ENCODE measurements around the gene GNA14. TPM values are rescaled to one million over a fixed set of nuclear protein-coding genes. Genes with fewer than 3 reads are reported as not detected.

Gene GNA14
- polyA plus RNA-seq, 2 of the 4 experiments (the other 2 are of a cell fraction): 0.04 to 0.06 TPM

GRCh38 chr9:77511525-77511924, 136.6 kb downstream of the GNA14 start:
- Histone ChIP-seq H3K27ac (no peak overlapping the region), H3K4me3 (no peak overlapping the region), H3K9me3 (no peaks in the 10 kb centered on the region), H3K4me1 (peaks cover 26% of the 10 kb centered on the region), H3K4me2 (no peak overlapping the region)
- ChIA-PET CTCF (interaction anchor here (2.6 kb wide), 1 partner anchor 54 kb away, joined by 10 read pairs; no protein-coding TSS in a partner anchor), POLR2A (no interaction called here)
- 86% methylated on average over 3 of the region's 3 CpGs for WGBS (ENCODE audit: missing lambda C conversion rate)
- no peak for TF ChIP-seq BHLHE40 (IDR thresholded peaks at IDR 0.05; ENCODE audit: low read depth, low read length)
- TF ChIP-seq, protein P1, sequence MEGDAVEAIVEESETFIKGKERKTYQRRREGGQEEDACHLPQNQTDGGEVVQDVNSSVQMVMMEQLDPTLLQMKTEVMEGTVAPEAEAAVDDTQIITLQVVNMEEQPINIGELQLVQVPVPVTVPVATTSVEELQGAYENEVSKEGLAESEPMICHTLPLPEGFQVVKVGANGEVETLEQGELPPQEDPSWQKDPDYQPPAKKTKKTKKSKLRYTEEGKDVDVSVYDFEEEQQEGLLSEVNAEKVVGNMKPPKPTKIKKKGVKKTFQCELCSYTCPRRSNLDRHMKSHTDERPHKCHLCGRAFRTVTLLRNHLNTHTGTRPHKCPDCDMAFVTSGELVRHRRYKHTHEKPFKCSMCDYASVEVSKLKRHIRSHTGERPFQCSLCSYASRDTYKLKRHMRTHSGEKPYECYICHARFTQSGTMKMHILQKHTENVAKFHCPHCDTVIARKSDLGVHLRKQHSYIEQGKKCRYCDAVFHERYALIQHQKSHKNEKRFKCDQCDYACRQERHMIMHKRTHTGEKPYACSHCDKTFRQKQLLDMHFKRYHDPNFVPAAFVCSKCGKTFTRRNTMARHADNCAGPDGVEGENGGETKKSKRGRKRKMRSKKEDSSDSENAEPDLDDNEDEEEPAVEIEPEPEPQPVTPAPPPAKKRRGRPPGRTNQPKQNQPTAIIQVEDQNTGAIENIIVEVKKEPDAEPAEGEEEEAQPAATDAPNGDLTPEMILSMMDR (IDR thresholded peaks at IDR 0.05): no peak
- TF ChIP-seq, protein P2, sequence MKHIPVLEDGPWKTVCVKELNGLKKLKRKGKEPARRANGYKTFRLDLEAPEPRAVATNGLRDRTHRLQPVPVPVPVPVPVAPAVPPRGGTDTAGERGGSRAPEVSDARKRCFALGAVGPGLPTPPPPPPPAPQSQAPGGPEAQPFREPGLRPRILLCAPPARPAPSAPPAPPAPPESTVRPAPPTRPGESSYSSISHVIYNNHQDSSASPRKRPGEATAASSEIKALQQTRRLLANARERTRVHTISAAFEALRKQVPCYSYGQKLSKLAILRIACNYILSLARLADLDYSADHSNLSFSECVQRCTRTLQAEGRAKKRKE (CRISPR knock-in tag; IDR thresholded peaks at IDR 0.05; ENCODE audit: low read depth): no peak
- no peak for TF ChIP-seq TFCP2L1 (CRISPR knock-in tag; IDR thresholded peaks at IDR 0.05)
- no peak for TF ChIP-seq NFE2L2 (conservative IDR thresholded peaks at IDR 0.05; ENCODE audit: low read length)
- TF ChIP-seq NPAS2 (CRISPR knock-in tag; IDR thresholded peaks at IDR 0.05; ENCODE audit: borderline replicate concordance): no peak
- TF ChIP-seq SMC3 (IDR thresholded peaks at IDR 0.05): no peak
- TF ChIP-seq, protein P3, sequence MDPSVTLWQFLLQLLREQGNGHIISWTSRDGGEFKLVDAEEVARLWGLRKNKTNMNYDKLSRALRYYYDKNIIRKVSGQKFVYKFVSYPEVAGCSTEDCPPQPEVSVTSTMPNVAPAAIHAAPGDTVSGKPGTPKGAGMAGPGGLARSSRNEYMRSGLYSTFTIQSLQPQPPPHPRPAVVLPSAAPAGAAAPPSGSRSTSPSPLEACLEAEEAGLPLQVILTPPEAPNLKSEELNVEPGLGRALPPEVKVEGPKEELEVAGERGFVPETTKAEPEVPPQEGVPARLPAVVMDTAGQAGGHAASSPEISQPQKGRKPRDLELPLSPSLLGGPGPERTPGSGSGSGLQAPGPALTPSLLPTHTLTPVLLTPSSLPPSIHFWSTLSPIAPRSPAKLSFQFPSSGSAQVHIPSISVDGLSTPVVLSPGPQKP (IDR thresholded peaks at IDR 0.05; ENCODE audit: low read depth, low read length): no peak
- TF ChIP-seq ZC3H11A (IDR thresholded peaks at IDR 0.05): no peak
- TF ChIP-seq FOSB (CRISPR knock-in tag; IDR thresholded peaks at IDR 0.05): no peak
- TF ChIP-seq CBX8 (IDR thresholded peaks at IDR 0.05): no peak
- TF ChIP-seq RAD21 (conservative IDR thresholded peaks at IDR 0.05 in 1 of 2, IDR thresholded peaks at IDR 0.05 in 1 of 2): no peak
- TF ChIP-seq TP53 (CRISPR knock-in tag; IDR thresholded peaks at IDR 0.05): no peak
- FAIRE-seq (no peak), ATAC-seq (no peak), DNase-seq (ENCODE audit: low read depth in 1 of 2, low spot score in 1 of 2) (no peak)

DNA sequence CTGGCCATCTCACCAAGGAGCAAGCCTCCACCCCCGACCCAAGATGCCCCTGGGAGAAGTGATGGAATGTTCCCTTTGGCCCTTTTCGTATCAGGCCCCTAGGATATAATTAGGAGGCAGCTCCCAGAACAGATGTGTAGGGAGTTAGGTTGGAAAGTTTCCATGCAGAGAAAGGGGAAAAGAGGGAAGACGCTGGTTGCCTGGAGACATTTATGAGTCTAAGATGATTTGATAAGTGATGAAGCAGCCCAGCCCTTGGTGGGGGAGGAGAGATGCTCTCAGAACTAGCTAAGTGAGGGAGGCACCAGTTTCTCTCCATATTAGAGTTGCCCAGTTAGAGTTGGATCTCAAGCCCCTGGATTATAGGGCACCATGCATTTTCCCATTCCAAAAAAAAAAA, 137.5 kb downstream of the GNA14 start:
- WGBS (ENCODE audit: missing lambda C conversion rate): 67% methylated on average over 3 of the region's 3 CpGs
- TF ChIP-seq REST (IDR thresholded peaks at IDR 0.05): no peak
- ChIA-PET CTCF (interaction anchor here (0.6 to 2.6 kb wide), 4 partner anchors 53 to 303 kb away, joined by 3 to 10 read pairs (median 3); no protein-coding TSS in a partner anchor), POLR2A (no interaction called here)
- no peak overlapping the region for H3K27ac ChIP-seq
- FAIRE-seq: no peak
- DNase-seq (ENCODE audit: low read depth in 1 of 2, low spot score in 1 of 2): no peak
- ATAC-seq: no peak
- H3K4me2 ChIP-seq: no peak overlapping the region
- H3K4me1 ChIP-seq: peaks cover 26% of the 10 kb centered on the region
- no peaks in the 10 kb centered on the region for H3K9me3 ChIP-seq
- no peak overlapping the region for H3K4me3 ChIP-seq

DNA sequence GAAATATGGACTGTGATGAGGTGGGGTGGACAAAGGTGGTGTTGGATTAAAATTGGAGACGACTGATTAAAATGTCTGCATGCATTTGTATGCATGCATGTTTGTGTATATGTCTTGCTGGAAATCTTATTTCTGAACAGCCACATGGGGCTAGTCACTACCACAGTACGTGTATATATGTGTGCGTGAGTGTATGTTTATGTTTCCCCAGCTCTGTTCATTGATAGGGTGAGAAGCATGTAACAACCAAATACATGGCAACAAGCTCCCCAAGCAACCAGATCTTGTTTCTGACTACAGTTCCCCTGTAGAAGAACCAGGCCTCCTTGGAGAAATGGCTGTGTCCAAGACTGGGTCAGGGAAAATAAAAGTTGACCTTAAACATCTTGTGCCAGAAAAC, 139.7 kb downstream of the GNA14 start:
- CTCF ChIA-PET: no interaction called here
- 81% methylated on average over 3 of the region's 3 CpGs for WGBS (ENCODE audit: missing lambda C conversion rate)
- TF ChIP-seq POLR2AphosphoS2 (conservative IDR thresholded peaks at IDR 0.05; ENCODE audit: low read length) (no peak), ZNF302 (CRISPR knock-in tag; IDR thresholded peaks at IDR 0.05) (no peak), ZFP36 (IDR thresholded peaks at IDR 0.05; ENCODE audit: borderline replicate concordance, partially characterized antibody) (no peak), HEYL (CRISPR knock-in tag; IDR thresholded peaks at IDR 0.05) (no peak), POLR2A (IDR thresholded peaks at IDR 0.05; ENCODE audit: low read length) (no peak), HMGXB4 (CRISPR knock-in tag; IDR thresholded peaks at IDR 0.05; ENCODE audit: borderline replicate concordance) (no peak), HES2 (IDR thresholded peaks at IDR 0.05) (no peak)

More for the DNA sequence above, 139.7 kb downstream of the GNA14 start:
- H3K4me3 ChIP-seq: no peak overlapping the region
- H3K9me3 ChIP-seq: no peaks in the 10 kb centered on the region
- H3K4me2 ChIP-seq: no peak overlapping the region
- DNase-seq (ENCODE audit: low read depth in 1 of 2, low spot score in 1 of 2) (no peak), FAIRE-seq (no peak), ATAC-seq (no peak)
- H3K4me1 ChIP-seq: peaks cover 14% of the 10 kb centered on the region
- H3K27ac ChIP-seq: no peak overlapping the region
- POLR2A ChIA-PET: no interaction called here
